ENCODE data around the gene ARRDC4. TPM values are rescaled to one million over a fixed set of nuclear protein-coding genes. Genes with fewer than 3 reads are reported as not detected.

Gene ARRDC4
- total RNA-seq, 1 experiment from 2014 or later, result 2.1 TPM

DNA sequence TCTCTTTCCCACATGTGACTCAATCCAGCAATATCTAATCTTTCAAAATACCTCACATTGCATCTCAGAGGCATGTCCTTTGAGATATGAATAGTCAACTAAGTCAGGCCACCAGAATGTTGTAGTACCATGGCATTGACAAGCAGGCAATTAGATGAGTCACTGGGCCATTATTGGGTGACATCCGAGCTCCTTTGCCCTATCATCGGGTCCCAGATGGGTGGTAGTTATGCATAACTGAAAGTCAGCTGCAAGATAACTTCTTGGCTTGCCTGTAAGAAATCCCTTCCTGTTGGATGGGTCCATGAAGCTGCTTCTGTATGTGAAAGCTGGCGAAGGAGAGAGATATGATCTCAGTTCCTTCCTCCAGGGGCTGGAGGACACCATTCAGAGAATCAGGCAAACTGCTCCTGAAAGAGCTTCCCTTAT is 32.8 kb downstream of the ARRDC4 start:
- intact Hi-C loops (cut with micrococcal nuclease; ENCODE audit: unreplicated experiment), result no loop called here
- ChIA-PET POLR2A (ENCODE audit: low non-redundant PET) (no interaction called here), CTCF (interaction anchor here (0.6 kb wide), 1 partner anchor 94 kb away, joined by 3 read pairs; no protein-coding TSS in a partner anchor)
- H3K36me3 ChIP-seq (ENCODE audit: insufficient read depth, low read length, poor library complexity, severe bottlenecking), result no peaks in the 10 kb centered on the region
- no TSS peak for BruUV-seq (replicated peaks)
- no peaks in the 10 kb centered on the region for H3K27me3 ChIP-seq (replicated peaks; ENCODE audit: insufficient read depth, low read depth, low read length, poor library complexity)
- H3K4me3 ChIP-seq (ENCODE audit: low read depth, low read length, poor library complexity, severe bottlenecking), result no peak overlapping the region
- TF ChIP-seq, protein P1, sequence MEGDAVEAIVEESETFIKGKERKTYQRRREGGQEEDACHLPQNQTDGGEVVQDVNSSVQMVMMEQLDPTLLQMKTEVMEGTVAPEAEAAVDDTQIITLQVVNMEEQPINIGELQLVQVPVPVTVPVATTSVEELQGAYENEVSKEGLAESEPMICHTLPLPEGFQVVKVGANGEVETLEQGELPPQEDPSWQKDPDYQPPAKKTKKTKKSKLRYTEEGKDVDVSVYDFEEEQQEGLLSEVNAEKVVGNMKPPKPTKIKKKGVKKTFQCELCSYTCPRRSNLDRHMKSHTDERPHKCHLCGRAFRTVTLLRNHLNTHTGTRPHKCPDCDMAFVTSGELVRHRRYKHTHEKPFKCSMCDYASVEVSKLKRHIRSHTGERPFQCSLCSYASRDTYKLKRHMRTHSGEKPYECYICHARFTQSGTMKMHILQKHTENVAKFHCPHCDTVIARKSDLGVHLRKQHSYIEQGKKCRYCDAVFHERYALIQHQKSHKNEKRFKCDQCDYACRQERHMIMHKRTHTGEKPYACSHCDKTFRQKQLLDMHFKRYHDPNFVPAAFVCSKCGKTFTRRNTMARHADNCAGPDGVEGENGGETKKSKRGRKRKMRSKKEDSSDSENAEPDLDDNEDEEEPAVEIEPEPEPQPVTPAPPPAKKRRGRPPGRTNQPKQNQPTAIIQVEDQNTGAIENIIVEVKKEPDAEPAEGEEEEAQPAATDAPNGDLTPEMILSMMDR (conservative IDR thresholded peaks at IDR 0.05; ENCODE audit: low read depth, low read length), result no peak
- no peak for TF ChIP-seq EZH2 (IDR thresholded peaks at IDR 0.05; ENCODE audit: borderline replicate concordance, low read depth, low read length, poor library complexity, severe bottlenecking)
- H3K9me3 ChIP-seq (ENCODE audit: low read depth, low read length, poor library complexity, severe bottlenecking), result no peaks in the 10 kb centered on the region
- H3K27ac ChIP-seq (ENCODE audit: low read depth, low read length, poor library complexity, severe bottlenecking), result no peak overlapping the region
- H3K4me1 ChIP-seq (ENCODE audit: insufficient read depth, low read length, poor library complexity, severe bottlenecking), result no peaks in the 10 kb centered on the region
- peak; percentile 74 for DNase-seq (ENCODE audit: low spot score)

DNA sequence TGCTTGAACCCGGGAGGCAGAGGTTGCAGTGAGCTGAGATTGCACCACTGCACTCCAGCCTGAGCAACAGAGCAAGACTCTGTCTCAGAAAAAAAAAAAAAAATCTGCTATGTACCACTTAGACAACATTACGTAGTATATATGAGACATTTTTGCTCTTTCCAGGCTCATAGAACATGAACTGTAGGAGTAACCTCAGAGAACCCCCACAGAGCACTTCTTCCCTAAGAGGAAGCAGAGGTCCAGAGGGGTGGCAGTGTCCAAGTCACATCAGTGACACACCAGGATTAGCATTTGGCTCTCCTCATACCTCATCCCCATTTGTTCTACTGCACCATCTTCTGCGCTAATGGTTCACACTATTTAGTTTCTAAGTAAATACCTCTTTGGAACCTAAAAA is 33.7 kb downstream of the ARRDC4 start:
- ChIA-PET CTCF (no interaction called here), POLR2A (ENCODE audit: low non-redundant PET) (no interaction called here)
- Histone ChIP-seq H3K27me3 (replicated peaks; ENCODE audit: insufficient read depth, low read depth, low read length, poor library complexity) (no peaks in the 10 kb centered on the region), H3K4me3 (ENCODE audit: low read depth, low read length, poor library complexity, severe bottlenecking) (no peak overlapping the region), H3K27ac (ENCODE audit: low read depth, low read length, poor library complexity, severe bottlenecking) (no peak overlapping the region), H3K4me1 (ENCODE audit: insufficient read depth, low read length, poor library complexity, severe bottlenecking) (no peaks in the 10 kb centered on the region), H3K9me3 (ENCODE audit: low read depth, low read length, poor library complexity, severe bottlenecking) (no peaks in the 10 kb centered on the region), H3K36me3 (ENCODE audit: insufficient read depth, low read length, poor library complexity, severe bottlenecking) (no peaks in the 10 kb centered on the region)
- DNase-seq (ENCODE audit: low spot score), result no peak
- no peak for TF ChIP-seq EZH2 (IDR thresholded peaks at IDR 0.05; ENCODE audit: borderline replicate concordance, low read depth, low read length, poor library complexity, severe bottlenecking)
- TF ChIP-seq, protein P1 (conservative IDR thresholded peaks at IDR 0.05; ENCODE audit: low read depth, low read length), result no peak
- intact Hi-C loops (cut with micrococcal nuclease; ENCODE audit: unreplicated experiment), result no loop called here
- BruUV-seq (replicated peaks), result no TSS peak

DNA sequence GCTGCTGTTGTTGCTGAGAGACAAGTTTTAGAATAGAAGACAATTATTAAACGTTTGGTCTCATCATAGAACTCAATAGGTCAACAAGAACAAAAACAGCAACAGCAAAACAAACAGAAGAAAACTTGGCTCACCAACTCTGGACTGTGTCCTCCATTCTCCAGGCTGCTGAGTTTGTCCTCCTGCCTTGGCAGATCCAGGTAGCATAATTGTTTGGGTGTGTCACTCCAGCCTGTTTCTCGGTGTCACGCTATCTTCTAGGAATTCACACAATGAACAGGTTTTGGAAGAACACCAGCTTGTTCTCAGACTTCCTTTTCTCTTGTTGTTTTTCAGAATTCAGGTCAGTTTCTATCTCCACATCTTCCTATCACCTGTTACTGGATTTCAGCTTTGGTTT is 34.7 kb downstream of the ARRDC4 start:
- POLR2A ChIA-PET (ENCODE audit: low non-redundant PET), result no interaction called here
- DNase-seq (ENCODE audit: low spot score), result no peak
- no peak overlapping the region for H3K27ac ChIP-seq (ENCODE audit: low read depth, low read length, poor library complexity, severe bottlenecking)
- no peaks in the 10 kb centered on the region for H3K9me3 ChIP-seq (ENCODE audit: low read depth, low read length, poor library complexity, severe bottlenecking)
- no peaks in the 10 kb centered on the region for H3K4me1 ChIP-seq (ENCODE audit: insufficient read depth, low read length, poor library complexity, severe bottlenecking)
- intact Hi-C loops (cut with micrococcal nuclease; ENCODE audit: unreplicated experiment), result no loop called here
- no peaks in the 10 kb centered on the region for H3K36me3 ChIP-seq (ENCODE audit: insufficient read depth, low read length, poor library complexity, severe bottlenecking)
- no peaks in the 10 kb centered on the region for H3K27me3 ChIP-seq (replicated peaks; ENCODE audit: insufficient read depth, low read depth, low read length, poor library complexity)
- TF ChIP-seq EZH2 (IDR thresholded peaks at IDR 0.05; ENCODE audit: borderline replicate concordance, low read depth, low read length, poor library complexity, severe bottlenecking), result no peak
- TF ChIP-seq, protein P1 (conservative IDR thresholded peaks at IDR 0.05; ENCODE audit: low read depth, low read length), result no peak
- no TSS peak for BruUV-seq (replicated peaks)
- CTCF ChIA-PET, result interaction anchor here (0.6 kb wide), 1 partner anchor 390 kb away, joined by 3 read pairs; no protein-coding TSS in a partner anchor
- no peak overlapping the region for H3K4me3 ChIP-seq (ENCODE audit: low read depth, low read length, poor library complexity, severe bottlenecking)

All from A673 (cell line).